ENCODE results near the gene EPHB2.
"Not testable (repeated sequence)": the region's sequence is repeated elsewhere in the genome, so short reads cannot be mapped to it uniquely, and the experiment has no call there.

EPHB2 gene

DNA sequence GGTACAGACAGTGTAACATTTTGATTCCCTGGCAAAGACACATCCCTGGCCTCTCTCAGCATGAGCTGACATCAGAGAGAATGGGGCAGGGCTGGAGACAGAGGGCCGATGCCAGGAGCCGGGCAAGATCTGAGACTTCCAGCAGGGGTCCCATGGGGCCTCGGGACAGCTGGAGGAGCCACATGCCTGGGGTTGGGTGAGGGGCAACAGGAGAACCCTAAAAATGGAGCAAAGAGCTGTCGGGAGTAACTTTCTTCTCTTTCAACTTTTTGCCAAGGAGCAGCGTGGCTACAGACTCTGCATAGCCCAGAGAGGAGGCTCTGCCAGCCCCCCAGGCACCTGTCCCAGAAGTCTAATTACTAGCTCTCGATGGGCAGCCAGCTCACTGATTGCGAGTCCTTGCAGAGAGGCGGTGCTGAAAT lies 131.2 kb downstream of the EPHB2 start:
- H3K9ac ChIP-seq (ENCODE audit: low read length in 2 of 2), result no peak overlapping the region
- H3K27me3 ChIP-seq (ENCODE audit: control insufficient read depth in 1 of 2, insufficient read depth in 2 of 2, low read length in 2 of 2), result peaks cover 0 to 6% of the 10 kb centered on the region in 2 donors
- no peak overlapping the region for H3K27ac ChIP-seq (ENCODE audit: low read length)
- no peaks in the 10 kb centered on the region for H3K36me3 ChIP-seq (ENCODE audit: control insufficient read depth in 2 of 2, insufficient read depth in 2 of 2, low read length in 2 of 2)
- no peaks in the 10 kb centered on the region for H3K9me3 ChIP-seq (ENCODE audit: control insufficient read depth in 2 of 2, low read length in 2 of 2)
- H3K4me1 ChIP-seq (ENCODE audit: control insufficient read depth, insufficient read depth, low read length), result peaks cover 3% of the 10 kb centered on the region
- no peak overlapping the region for H3K4me3 ChIP-seq (ENCODE audit: low read length in 2 of 2)

DNA sequence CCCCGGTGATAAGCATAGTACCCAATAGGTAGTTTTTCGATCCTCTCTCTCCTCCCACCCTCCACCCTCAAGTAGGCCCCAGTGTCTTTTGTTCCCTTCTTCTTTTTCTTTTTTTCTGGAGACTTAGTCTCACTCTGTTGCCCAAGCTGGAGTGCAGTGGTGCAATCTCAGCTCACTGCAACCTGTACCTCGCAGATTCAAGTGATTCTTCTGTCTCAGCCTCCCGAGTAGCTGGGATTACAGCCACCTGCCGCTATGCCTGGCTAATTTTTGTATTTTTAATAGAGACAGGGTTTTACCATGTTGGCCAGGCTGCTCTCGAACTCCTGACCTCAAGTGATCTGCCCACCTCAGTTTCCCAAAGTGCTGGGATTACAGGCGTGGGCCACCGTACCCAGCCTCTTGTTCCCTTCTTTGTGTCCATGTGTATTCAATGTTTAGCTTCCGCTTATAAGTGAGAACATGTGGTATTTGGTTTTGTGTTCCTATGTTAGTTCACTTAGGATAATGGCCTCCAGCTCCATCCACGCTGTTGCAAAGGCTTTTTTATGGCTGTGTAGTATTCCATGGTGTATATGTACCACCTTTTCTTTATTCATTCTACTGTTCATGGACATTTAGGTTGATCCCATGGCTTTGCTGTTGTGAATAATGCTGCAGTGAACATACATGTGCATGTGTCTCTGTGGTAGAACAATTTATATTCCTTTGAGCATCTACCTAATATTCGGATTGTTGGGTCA lies 133.0 kb downstream of the EPHB2 start:
- H3K9ac ChIP-seq (ENCODE audit: low read length in 2 of 2); H3K9me3 ChIP-seq (ENCODE audit: control insufficient read depth in 2 of 2, low read length in 2 of 2); H3K27ac ChIP-seq (ENCODE audit: low read length); H3K27me3 ChIP-seq (ENCODE audit: control insufficient read depth in 1 of 2, insufficient read depth in 2 of 2, low read length in 2 of 2); H3K36me3 ChIP-seq (ENCODE audit: control insufficient read depth in 2 of 2, insufficient read depth in 2 of 2, low read length in 2 of 2); H3K4me3 ChIP-seq (ENCODE audit: low read length in 2 of 2); H3K4me1 ChIP-seq (ENCODE audit: control insufficient read depth, insufficient read depth, low read length): not testable (repeated sequence)

DNA sequence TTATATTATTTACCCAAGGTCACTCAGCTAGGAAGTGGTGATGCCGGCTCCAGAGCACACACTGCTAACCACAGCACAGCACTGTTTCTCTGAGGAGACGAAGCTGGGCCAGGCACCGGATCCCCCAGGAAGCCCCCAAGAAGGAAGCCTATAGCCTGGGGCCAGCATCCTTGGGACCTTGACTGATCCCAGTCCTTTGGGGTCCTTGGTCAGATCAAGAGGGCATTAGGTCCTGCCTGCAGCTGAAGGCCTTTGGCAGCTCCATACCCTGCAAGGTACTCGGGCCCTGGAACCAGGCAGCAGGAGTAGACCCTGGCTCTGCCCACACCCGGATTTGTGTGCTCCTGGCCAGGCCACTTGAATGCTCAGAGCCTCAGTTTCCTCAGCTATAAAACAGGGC lies 134.0 kb downstream of the EPHB2 start:
- no peak overlapping the region for H3K27ac ChIP-seq (ENCODE audit: low read length)
- no peak overlapping the region for H3K4me3 ChIP-seq (ENCODE audit: low read length in 2 of 2)
- peaks cover 0 to 4% of the 10 kb centered on the region in 2 donors for H3K9me3 ChIP-seq (ENCODE audit: control insufficient read depth in 2 of 2, low read length in 2 of 2)
- H3K36me3 ChIP-seq (ENCODE audit: control insufficient read depth in 2 of 2, insufficient read depth in 2 of 2, low read length in 2 of 2), result no peaks in the 10 kb centered on the region
- no peak overlapping the region for H3K9ac ChIP-seq (ENCODE audit: low read length in 2 of 2)
- H3K4me1 ChIP-seq (ENCODE audit: control insufficient read depth, insufficient read depth, low read length), result peaks cover 3% of the 10 kb centered on the region
- peaks cover 0 to 10% of the 10 kb centered on the region in 2 donors for H3K27me3 ChIP-seq (ENCODE audit: control insufficient read depth in 1 of 2, insufficient read depth in 2 of 2, low read length in 2 of 2)

DNA sequence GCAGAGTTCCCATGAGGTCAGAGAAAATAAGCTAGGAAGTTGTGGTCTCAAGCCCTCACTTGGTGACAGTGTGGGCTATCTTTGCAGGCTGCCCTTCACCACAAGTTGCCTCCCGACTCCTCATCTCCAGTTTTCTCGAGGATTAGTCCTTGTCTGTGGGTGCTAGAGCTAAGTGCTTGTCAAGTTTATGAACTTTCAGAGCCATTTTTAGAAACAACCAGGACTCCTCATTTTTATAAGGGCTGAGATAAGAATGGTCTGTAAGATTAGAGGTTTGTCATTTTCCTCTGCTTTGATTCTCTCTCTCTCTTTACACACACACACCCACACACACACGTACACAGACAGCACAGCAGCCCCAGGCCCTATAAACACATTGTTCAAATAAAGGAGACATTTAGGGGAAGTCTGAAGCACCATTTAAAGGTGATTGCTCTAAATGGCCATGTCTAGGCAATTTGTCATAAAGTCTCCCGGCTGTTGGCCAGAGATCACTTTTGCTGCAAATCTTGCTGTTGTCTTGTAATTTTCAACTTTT lies 134.8 kb downstream of the EPHB2 start:
- no peaks in the 10 kb centered on the region for H3K36me3 ChIP-seq (ENCODE audit: control insufficient read depth in 2 of 2, insufficient read depth in 2 of 2, low read length in 2 of 2)
- H3K9ac ChIP-seq (ENCODE audit: low read length in 2 of 2), result no peak overlapping the region
- no peak overlapping the region for H3K27ac ChIP-seq (ENCODE audit: low read length)
- peaks cover 3% of the 10 kb centered on the region for H3K4me1 ChIP-seq (ENCODE audit: control insufficient read depth, insufficient read depth, low read length)
- H3K4me3 ChIP-seq (ENCODE audit: low read length in 2 of 2), result no peak overlapping the region
- H3K9me3 ChIP-seq (ENCODE audit: control insufficient read depth in 2 of 2, low read length in 2 of 2), result peaks cover 0 to 4% of the 10 kb centered on the region in 2 donors
- peaks cover 0 to 10% of the 10 kb centered on the region in 2 donors for H3K27me3 ChIP-seq (ENCODE audit: control insufficient read depth in 1 of 2, insufficient read depth in 2 of 2, low read length in 2 of 2)

DNA sequence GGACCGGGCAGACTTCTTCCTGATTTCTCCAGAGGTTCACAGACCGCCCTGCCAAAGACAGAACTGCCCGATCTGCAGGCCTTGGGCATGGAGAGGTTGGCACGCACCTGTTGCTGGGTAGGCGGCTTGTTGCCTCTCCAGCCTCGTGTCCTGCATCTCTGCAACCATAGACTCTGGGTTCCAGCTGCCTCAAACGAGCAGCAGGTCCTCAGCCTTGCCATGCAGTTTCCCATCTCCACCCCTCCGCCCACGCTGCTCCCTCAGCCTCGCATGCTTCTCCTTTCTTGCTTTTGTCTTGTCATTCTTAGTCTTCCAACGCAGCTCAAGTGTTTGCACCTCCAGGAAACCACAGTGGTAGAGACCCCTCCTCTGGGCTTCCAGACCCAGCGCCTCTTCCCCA lies 135.8 kb downstream of the EPHB2 start:
- Histone ChIP-seq H3K27me3 (ENCODE audit: control insufficient read depth in 1 of 2, insufficient read depth in 2 of 2, low read length in 2 of 2) (peaks cover 0 to 10% of the 10 kb centered on the region in 2 donors), H3K27ac (ENCODE audit: low read length) (no peak overlapping the region)

DNA sequence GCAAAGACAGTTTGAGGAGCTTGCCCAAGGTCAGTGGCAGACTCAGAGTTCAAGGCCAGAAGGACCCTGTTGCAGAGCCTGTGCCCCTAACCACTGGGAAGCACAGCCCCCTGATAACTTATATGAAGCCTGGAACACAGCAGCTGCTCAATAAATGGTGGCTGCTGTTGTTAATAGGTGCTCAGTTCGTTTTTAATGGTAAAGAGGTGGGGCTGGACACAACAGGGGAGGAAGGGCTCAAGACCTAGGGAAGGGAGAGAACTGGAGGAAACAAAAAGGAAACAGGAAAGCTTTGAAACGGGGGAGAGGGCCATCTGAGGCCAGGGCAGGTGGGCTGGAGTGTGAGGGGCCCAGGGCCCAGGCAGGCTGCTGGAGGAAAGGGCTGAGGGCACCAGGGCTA lies 136.6 kb downstream of the EPHB2 start:
- H3K27ac ChIP-seq (ENCODE audit: low read length), result no peak overlapping the region
- H3K36me3 ChIP-seq (ENCODE audit: control insufficient read depth in 2 of 2, insufficient read depth in 2 of 2, low read length in 2 of 2), result no peaks in the 10 kb centered on the region
- peaks cover 0 to 4% of the 10 kb centered on the region in 2 donors for H3K9me3 ChIP-seq (ENCODE audit: control insufficient read depth in 2 of 2, low read length in 2 of 2)
- peaks cover 5% of the 10 kb centered on the region for H3K4me1 ChIP-seq (ENCODE audit: control insufficient read depth, insufficient read depth, low read length)
- peaks cover 0 to 10% of the 10 kb centered on the region in 2 donors for H3K27me3 ChIP-seq (ENCODE audit: control insufficient read depth in 1 of 2, insufficient read depth in 2 of 2, low read length in 2 of 2)
- H3K9ac ChIP-seq (ENCODE audit: low read length in 2 of 2), result no peak overlapping the region
- H3K4me3 ChIP-seq (ENCODE audit: low read length in 2 of 2), result no peak overlapping the region

More for the DNA sequence above, 135.8 kb downstream of the EPHB2 start:
- Histone ChIP-seq H3K4me3 (ENCODE audit: low read length in 2 of 2) (no peak overlapping the region), H3K4me1 (ENCODE audit: control insufficient read depth, insufficient read depth, low read length) (peaks cover 8% of the 10 kb centered on the region), H3K36me3 (ENCODE audit: control insufficient read depth in 2 of 2, insufficient read depth in 2 of 2, low read length in 2 of 2) (no peaks in the 10 kb centered on the region), H3K9me3 (ENCODE audit: control insufficient read depth in 2 of 2, low read length in 2 of 2) (peaks cover 0 to 4% of the 10 kb centered on the region in 2 donors), H3K9ac (ENCODE audit: low read length in 2 of 2) (no peak overlapping the region)

DNA sequence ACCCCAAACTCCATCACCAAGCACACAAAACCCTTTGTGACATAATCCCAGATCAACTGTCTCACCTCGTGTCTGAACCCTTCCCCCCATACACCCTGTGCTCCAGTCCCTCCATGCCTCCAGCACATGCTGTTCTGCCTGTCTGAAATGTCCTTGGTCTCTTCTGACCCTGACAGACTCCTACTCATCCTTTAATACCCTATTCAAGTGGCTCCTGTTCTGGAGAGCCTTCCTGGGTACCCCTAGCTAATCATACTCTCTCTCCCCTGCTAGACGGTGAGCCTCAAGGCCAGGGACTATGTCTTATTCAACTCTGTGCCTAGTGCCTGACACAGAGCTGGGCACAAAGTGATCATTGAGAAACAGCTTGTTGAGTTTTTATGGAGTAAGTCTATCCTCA lies 137.1 kb downstream of the EPHB2 start:
- Histone ChIP-seq H3K36me3 (ENCODE audit: control insufficient read depth in 2 of 2, insufficient read depth in 2 of 2, low read length in 2 of 2) (no peaks in the 10 kb centered on the region), H3K4me1 (ENCODE audit: control insufficient read depth, insufficient read depth, low read length) (peaks cover 5% of the 10 kb centered on the region), H3K9ac (ENCODE audit: low read length in 2 of 2) (no peak overlapping the region), H3K27me3 (ENCODE audit: control insufficient read depth in 1 of 2, insufficient read depth in 2 of 2, low read length in 2 of 2) (peaks cover 0 to 8% of the 10 kb centered on the region in 2 donors), H3K4me3 (ENCODE audit: low read length in 2 of 2) (no peak overlapping the region), H3K9me3 (ENCODE audit: control insufficient read depth in 2 of 2, low read length in 2 of 2) (peaks cover 0 to 4% of the 10 kb centered on the region in 2 donors), H3K27ac (ENCODE audit: low read length) (no peak overlapping the region)

DNA sequence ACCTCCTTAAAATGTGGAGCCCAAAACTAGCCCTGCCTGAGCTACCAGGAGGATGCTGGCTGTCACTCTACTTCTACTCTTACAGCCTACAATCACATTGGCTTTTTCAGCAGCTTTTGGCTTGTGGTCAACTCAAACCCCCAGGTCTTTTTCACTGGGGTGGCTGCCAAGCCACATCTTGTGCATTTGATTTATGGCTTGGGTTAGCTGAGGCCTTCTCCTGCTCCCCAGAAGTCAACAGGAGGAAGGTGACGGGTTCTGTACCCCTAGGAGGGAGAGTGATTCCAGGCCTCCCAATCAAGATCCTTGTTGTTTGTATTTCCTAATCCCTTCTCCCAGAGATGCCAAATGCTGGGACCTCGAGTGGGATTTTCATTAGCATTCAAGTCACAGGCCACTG lies 137.8 kb downstream of the EPHB2 start:
- peaks cover 0 to 8% of the 10 kb centered on the region in 2 donors for H3K27me3 ChIP-seq (ENCODE audit: control insufficient read depth in 1 of 2, insufficient read depth in 2 of 2, low read length in 2 of 2)
- peaks cover 0 to 4% of the 10 kb centered on the region in 2 donors for H3K9me3 ChIP-seq (ENCODE audit: control insufficient read depth in 2 of 2, low read length in 2 of 2)
- no peak overlapping the region for H3K4me3 ChIP-seq (ENCODE audit: low read length in 2 of 2)
- no peaks in the 10 kb centered on the region for H3K36me3 ChIP-seq (ENCODE audit: control insufficient read depth in 2 of 2, insufficient read depth in 2 of 2, low read length in 2 of 2)
- peaks cover 5% of the 10 kb centered on the region for H3K4me1 ChIP-seq (ENCODE audit: control insufficient read depth, insufficient read depth, low read length)
- H3K9ac ChIP-seq (ENCODE audit: low read length in 2 of 2), result no peak overlapping the region
- no peak overlapping the region for H3K27ac ChIP-seq (ENCODE audit: low read length)

DNA sequence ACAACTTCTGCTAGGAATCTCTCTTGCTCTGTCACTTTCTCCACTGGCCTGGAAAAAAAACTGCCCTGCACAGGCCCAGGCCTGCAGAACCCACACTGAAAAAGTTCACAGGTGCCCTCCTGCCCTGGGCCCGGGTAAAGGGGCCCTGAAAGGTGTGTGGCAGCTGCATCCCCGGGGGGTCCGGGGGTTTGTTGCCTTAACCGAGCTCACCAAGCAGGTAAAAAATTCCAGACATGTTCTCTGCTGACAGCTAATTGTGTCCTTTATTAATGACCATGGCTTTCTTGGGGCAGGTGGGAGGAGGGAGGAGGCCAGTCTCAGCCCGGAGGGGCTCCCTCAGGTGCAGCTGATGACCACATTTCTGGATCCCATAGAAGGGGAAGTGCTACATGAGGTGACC lies 139.1 kb downstream of the EPHB2 start:
- Histone ChIP-seq H3K9ac (ENCODE audit: low read length in 2 of 2) (no peak overlapping the region), H3K27ac (ENCODE audit: low read length) (no peak overlapping the region), H3K4me1 (ENCODE audit: control insufficient read depth, insufficient read depth, low read length) (peaks cover 5% of the 10 kb centered on the region), H3K4me3 (ENCODE audit: low read length in 2 of 2) (no peak overlapping the region), H3K9me3 (ENCODE audit: control insufficient read depth in 2 of 2, low read length in 2 of 2) (peaks cover 0 to 4% of the 10 kb centered on the region in 2 donors), H3K27me3 (ENCODE audit: control insufficient read depth in 1 of 2, insufficient read depth in 2 of 2, low read length in 2 of 2) (peaks cover 0 to 4% of the 10 kb centered on the region in 2 donors), H3K36me3 (ENCODE audit: control insufficient read depth in 2 of 2, insufficient read depth in 2 of 2, low read length in 2 of 2) (no peaks in the 10 kb centered on the region)

DNA sequence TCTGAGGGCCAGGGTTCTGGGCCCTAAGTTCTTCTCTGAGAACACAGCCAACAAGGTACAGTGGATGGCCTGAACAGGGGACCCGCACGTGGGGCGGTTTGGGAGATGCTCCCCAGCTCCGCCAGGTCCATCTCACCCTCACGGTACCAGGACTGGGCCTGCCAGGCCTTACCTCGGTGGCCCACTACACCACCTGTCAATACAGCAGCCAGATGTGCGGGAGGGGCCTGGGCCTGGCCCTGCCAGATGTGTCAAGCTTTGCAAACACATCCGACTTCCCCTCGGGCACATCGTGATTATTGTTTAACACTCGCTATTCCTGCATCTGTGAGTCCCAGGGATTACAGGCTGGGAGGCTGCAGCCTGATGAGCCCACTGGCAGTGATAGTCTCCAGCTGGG lies 139.6 kb downstream of the EPHB2 start:
- H3K4me3 ChIP-seq (ENCODE audit: low read length in 2 of 2), result no peak overlapping the region
- H3K36me3 ChIP-seq (ENCODE audit: control insufficient read depth in 2 of 2, insufficient read depth in 2 of 2, low read length in 2 of 2), result no peaks in the 10 kb centered on the region
- H3K4me1 ChIP-seq (ENCODE audit: control insufficient read depth, insufficient read depth, low read length), result peaks cover 5% of the 10 kb centered on the region
- no peak overlapping the region for H3K27ac ChIP-seq (ENCODE audit: low read length)
- peaks cover 0 to 4% of the 10 kb centered on the region in 2 donors for H3K27me3 ChIP-seq (ENCODE audit: control insufficient read depth in 1 of 2, insufficient read depth in 2 of 2, low read length in 2 of 2)
- no peak overlapping the region for H3K9ac ChIP-seq (ENCODE audit: low read length in 2 of 2)
- peaks cover 0 to 4% of the 10 kb centered on the region in 2 donors for H3K9me3 ChIP-seq (ENCODE audit: control insufficient read depth in 2 of 2, low read length in 2 of 2)

DNA sequence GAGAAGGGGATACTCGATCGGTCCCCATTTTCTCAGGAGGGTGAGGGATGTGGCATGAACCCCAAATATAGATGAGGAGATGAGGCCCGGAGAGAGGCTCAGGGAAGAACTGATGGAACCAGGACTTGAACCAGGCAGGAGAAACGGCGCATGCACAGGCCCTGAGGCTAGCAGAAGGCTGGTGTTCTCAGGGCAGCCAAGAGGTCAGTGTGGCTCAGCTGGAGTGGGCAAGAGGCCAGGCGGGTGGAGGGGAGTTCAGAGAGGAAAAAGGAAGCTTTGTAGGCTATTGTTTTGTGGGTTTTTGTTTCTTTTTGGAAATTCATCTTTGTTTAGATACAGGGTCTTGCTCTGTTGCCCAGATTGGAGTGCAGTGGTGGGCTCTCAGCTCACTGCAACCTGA lies 140.0 kb downstream of the EPHB2 start:
- H3K27ac ChIP-seq (ENCODE audit: low read length), result no peak overlapping the region
- H3K9ac ChIP-seq (ENCODE audit: low read length in 2 of 2), result no peak overlapping the region
- H3K4me1 ChIP-seq (ENCODE audit: control insufficient read depth, insufficient read depth, low read length), result peaks cover 5% of the 10 kb centered on the region

More for the DNA sequence above, 140.0 kb downstream of the EPHB2 start:
- Histone ChIP-seq H3K4me3 (ENCODE audit: low read length in 2 of 2) (no peak overlapping the region), H3K9me3 (ENCODE audit: control insufficient read depth in 2 of 2, low read length in 2 of 2) (peaks cover 0 to 4% of the 10 kb centered on the region in 2 donors), H3K27me3 (ENCODE audit: control insufficient read depth in 1 of 2, insufficient read depth in 2 of 2, low read length in 2 of 2) (peaks cover 0 to 5% of the 10 kb centered on the region in 2 donors), H3K36me3 (ENCODE audit: control insufficient read depth in 2 of 2, insufficient read depth in 2 of 2, low read length in 2 of 2) (no peaks in the 10 kb centered on the region)
